PC-9 (cell line): Measurements from ENCODE around the gene MMP11.

Experiments used
- EZH2 ChIP-seq: fragments of 200-600 bp; sonication (generic); IDR thresholded peaks from 2 replicates; pipeline ENCODE4 v1.8.0; 2017; ENCODE audit warnings: antibody characterized with exemption, low read depth
- TF ChIP-seq, protein P1 (sequence below): fragments of 200-600 bp; sonication (generic); conservative IDR thresholded peaks from 2 replicates; pipeline ENCODE4 v1.6.1; 2017; ENCODE audit warnings: mixed run types, antibody characterized with exemption, mild to moderate bottlenecking, moderate library complexity

GRCh38 chr22:23818541-23818940 lies 45.9 kb downstream of the MMP11 start:
- TF ChIP-seq, protein P1, sequence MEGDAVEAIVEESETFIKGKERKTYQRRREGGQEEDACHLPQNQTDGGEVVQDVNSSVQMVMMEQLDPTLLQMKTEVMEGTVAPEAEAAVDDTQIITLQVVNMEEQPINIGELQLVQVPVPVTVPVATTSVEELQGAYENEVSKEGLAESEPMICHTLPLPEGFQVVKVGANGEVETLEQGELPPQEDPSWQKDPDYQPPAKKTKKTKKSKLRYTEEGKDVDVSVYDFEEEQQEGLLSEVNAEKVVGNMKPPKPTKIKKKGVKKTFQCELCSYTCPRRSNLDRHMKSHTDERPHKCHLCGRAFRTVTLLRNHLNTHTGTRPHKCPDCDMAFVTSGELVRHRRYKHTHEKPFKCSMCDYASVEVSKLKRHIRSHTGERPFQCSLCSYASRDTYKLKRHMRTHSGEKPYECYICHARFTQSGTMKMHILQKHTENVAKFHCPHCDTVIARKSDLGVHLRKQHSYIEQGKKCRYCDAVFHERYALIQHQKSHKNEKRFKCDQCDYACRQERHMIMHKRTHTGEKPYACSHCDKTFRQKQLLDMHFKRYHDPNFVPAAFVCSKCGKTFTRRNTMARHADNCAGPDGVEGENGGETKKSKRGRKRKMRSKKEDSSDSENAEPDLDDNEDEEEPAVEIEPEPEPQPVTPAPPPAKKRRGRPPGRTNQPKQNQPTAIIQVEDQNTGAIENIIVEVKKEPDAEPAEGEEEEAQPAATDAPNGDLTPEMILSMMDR, result no peak
- no peak for TF ChIP-seq EZH2
